ENCODE data around the gene LHPP.

DNA sequence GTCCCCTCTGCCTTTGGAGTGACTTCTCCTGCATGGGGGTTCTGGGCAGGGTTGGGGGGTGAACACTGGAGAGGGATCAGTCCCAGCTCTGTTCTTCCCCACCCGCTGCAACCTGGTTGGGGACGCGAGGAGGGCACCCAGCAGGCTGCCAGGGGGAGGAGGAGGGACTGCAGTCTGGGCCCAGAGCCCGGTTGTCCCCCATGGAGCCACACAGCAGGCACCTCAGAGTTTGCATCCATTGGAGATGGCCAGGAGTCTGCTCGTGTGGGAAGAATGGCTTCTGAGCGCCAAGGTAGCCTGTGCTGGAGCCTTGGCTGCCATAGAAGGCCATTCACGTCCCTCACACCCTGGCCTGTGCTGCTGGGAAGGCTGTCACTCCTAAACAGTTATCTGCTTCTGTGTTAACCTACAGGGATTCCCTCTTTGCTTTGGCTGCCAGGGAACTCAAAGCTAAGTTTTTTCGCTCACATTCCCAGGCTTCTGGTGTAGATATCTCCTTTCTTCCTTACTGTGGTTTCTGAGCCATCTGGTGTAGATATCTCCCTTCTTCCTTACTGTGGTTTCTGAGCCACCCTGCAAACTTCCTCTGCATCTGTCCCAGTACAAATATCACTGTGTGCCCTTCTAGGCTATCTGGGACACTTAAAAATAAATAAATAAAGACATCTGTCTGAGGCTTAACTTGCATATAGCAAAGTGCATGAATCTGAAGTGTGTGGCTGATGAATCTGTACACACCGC, 133.7 kb downstream of the LHPP start:
- TF ChIP-seq, protein P1, sequence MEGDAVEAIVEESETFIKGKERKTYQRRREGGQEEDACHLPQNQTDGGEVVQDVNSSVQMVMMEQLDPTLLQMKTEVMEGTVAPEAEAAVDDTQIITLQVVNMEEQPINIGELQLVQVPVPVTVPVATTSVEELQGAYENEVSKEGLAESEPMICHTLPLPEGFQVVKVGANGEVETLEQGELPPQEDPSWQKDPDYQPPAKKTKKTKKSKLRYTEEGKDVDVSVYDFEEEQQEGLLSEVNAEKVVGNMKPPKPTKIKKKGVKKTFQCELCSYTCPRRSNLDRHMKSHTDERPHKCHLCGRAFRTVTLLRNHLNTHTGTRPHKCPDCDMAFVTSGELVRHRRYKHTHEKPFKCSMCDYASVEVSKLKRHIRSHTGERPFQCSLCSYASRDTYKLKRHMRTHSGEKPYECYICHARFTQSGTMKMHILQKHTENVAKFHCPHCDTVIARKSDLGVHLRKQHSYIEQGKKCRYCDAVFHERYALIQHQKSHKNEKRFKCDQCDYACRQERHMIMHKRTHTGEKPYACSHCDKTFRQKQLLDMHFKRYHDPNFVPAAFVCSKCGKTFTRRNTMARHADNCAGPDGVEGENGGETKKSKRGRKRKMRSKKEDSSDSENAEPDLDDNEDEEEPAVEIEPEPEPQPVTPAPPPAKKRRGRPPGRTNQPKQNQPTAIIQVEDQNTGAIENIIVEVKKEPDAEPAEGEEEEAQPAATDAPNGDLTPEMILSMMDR (IDR thresholded peaks at IDR 0.05): no peak
- TF ChIP-seq POLR2A (IDR thresholded peaks at IDR 0.05): no peak

All from heart left ventricle (tissue), 13 donors.